Body of pancreas (tissue), 4 donors: Measurements from ENCODE around the gene NDUFAF3.

Source experiments
- CTCF ChIP-seq, 7 experiments: fragments of 450-650 bp in 4 of 7; fragments of 200-600 bp in 3 of 7; sonication (generic) in 3 of 7; IDR thresholded peaks; one replicate each; pipeline ENCODE4 v1.5.1; 2016 to 2019; ENCODE audit warnings: antibody characterized with exemption in 7 of 7
- POLR2A ChIP-seq, 3 donors: fragments of 450-650 bp; IDR thresholded peaks; one replicate each; pipeline ENCODE4 v1.6.1; 2016; ENCODE audit warnings: antibody characterized with exemption in 3 of 3, mild to moderate bottlenecking in 2 of 3

DNA sequence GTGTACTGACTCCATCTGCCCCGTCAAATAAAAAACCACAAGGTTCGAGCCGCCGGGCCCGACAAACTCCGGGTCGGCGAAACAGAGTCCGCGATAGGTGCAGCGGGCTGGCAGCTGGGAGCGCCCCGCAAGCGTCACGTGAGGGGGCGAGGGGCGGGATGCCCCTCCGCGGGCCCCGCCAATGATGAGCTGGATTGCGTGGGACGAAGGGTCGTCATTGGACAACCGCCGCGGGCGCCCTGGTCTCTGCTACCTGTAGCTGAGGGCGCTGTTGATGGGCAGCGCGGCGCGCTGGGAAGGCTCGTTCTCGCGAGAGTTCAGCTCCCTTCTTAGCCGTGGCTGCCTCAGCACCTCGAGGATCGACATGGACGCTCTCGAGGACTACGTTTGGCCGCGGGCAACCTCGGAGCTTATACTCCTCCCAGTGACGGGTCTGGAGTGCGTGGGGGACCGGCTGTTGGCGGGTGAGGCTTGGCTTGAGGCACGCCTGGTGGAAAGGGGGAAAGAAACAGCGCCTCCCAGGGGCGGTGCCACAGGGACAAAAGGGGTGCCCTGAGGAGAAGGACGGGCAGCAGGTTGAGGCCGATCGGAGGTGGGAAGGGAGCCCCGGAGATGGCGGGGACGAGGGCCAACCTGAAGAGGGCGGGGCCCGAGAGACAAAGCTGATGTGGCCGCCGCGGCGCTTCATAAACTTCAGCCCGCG lies 14.7 kb upstream of the NDUFAF3 start, which contains the start of gene WDR6:
- TF ChIP-seq CTCF (IDR thresholded peaks at IDR 0.05) (peak in 6 of 7 experiments; percentile 16 to 66 (median 50)), POLR2A (IDR thresholded peaks at IDR 0.05) (peak; percentile 62 to 86 (median 85))
